Stimulated activated CD4-positive, alpha-beta T cell treated with anti-CD3 and anti-CD28 coated beads, Interleukin-2, amount 100 ng/mL, for 48 hours (primary cell): ENCODE measurements around the gene ARHGEF25.
"Not testable (repeated sequence)": the region's sequence is repeated elsewhere in the genome, so short reads cannot be mapped to it uniquely, and the experiment has no call there.

Source experiments
- DNase-seq, 2 donors: peaks; one replicate each; pipeline ENCODE4 v3.0.0-alpha.2; 2020

ARHGEF25 gene

DNA sequence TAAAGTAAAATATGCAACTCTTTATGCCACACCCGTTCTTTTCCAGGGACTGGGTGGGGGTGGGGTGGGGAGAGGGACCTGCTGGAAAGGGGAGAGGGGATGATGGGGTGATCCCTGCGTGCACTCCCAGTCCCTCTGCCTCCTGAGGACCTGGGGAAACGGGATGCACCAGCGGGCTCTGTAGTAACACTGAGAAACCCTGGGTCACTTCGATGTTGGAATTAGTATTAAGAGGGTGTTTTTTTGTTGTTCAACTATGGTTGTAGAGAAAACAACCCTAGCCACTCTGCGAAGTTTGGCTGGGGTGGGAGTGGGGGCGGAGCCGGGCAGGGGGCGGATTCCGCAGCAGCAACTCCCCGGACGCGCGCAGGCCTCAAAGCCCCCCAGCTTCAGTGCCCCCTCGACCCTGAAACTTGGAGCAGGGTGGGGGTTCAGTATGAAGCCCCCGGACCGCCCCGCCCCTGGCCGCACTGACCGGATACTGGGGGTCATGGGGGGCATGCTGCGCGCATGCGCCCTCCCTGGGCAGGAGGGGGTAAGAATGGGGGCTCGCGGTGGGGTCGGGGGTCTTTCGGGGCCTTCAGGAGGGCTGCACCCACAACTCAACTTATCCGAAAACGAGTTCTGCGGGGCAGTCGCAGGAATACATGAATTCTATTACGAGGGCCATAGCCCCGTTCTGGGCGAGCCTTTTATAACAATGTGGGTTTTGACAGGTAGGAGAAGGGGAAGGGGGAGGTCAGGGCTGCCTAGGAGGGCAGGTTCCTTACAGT, 1.3 kb upstream of the ARHGEF25 start:
- no peak for DNase-seq

DNA sequence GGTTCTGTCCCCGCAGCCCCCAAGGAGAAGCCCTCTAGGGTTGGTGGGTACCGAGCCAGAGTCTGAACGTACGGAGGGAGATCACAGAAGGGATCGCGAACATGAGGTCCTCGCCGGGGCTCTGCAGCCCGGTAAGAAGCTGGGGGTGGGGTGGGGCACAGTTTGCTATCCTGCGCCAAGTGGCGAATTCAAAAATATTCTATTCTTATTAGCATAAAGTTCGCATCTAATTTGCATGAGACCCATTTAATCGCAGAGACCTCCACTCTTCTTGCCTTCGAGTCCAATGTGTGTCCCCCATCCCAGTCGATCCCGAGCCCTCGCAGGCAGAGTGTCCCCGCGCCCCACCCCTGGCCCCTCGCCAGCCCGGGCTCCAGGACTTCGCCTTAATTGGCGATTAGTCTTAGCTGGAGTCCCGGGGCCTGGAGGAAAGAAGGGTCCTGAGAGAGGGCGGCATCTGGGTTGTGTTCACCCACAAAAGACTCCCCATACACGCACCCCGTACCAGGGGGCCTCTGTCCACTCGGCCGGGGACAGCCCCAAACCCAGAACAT, 604 bp upstream of the ARHGEF25 start:
- no peak for DNase-seq

DNA sequence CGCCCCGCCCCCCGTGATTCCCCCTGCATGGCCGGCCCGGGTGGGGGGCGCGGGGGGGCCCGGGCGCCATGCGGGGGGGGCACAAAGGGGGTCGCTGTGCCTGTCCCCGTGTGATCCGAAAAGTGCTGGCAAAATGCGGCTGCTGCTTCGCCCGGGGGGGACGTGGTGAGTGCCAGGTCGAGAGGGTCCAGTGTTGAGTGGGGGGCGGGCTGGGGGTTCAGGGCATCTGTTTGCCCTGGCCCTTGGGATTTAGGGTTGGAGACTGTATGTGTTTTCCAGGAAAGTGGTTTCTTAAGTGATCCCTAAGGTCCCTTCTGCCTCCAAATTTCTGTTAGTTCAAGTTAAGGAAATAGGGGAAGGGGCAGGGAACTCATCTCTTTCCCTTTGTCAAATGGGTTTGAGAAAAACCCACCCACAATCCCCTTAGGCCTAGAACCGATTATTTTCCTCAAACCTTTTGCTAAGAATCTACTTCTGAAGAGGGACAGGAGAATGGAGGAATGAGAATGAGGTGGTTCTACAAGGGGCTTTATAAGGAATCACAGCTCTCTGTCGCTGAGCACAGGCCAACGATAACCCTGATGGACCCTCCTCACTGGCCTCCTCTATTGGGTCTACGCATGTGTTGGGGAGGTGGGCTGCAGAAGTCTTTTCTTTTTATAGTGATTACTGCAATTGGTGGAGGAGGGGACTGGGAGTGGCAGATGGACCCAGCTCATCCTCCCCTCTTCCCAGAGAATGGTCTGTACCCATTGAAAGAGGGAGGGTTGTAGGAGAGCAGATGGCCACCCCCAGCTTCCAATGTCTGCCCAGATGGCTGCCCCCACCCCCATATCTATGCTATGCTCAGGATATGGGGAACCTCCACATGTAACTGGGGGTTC, 834 bp downstream of the ARHGEF25 start:
- DNase-seq, result no peak

DNA sequence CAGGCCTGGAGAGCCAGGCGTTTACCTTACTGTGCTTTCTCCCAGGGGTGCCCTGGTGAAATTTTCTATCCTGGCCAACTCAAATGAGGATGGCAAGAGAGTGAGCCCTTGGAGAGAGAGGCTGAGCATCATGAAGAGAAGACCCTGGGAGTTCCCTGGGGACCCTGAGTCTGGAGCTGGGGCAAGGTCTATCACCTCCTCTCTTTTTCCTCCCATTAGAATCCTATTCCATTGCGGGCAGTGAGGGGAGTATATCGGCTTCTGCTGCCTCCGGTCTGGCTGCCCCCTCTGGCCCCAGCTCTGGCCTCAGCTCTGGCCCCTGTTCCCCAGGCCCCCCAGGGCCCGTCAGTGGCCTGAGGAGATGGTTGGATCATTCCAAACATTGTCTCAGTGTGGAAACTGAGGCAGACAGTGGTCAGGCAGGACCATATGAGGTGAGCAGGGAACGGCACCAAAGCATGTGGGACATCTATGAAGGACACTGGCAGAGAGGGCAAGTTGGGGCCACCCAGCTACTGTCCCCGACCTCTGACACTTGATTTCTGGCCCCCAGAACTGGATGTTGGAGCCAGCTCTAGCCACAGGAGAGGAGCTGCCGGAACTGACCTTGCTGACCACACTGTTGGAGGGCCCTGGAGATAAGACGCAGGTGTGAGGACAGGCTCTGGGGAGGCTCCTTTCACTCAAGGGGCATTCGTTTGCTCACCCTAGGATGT, 1.6 kb downstream of the ARHGEF25 start:
- no peak for DNase-seq

DNA sequence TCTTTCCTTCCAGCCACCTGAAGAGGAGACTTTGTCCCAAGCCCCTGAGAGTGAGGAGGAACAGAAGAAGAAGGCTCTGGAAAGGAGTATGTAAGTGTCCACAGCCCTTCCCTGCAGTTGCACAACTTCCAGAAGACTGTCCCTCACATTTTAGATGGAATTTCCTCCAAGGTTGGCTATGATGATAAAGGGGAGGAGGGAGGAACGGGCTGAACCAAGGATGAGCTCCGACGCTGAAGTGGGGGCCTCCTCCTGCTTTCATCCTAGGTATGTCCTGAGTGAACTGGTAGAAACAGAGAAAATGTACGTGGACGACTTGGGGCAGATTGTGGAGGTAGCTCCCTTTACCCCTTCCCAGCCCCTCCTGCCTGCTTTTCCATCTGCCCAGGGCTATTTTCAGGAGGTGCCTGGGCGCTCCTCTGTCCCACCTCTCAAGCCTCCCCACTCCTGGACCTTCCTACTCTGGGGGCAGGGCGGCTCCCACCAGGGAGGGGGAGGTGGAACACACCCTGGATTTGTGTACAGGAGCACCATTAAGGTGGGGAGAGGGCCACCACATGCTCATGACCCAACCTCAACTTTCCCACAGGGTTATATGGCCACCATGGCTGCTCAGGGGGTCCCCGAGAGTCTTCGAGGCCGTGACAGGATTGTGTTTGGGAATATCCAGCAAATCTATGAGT, 2.3 kb downstream of the ARHGEF25 start:
- DNase-seq, result no peak

DNA sequence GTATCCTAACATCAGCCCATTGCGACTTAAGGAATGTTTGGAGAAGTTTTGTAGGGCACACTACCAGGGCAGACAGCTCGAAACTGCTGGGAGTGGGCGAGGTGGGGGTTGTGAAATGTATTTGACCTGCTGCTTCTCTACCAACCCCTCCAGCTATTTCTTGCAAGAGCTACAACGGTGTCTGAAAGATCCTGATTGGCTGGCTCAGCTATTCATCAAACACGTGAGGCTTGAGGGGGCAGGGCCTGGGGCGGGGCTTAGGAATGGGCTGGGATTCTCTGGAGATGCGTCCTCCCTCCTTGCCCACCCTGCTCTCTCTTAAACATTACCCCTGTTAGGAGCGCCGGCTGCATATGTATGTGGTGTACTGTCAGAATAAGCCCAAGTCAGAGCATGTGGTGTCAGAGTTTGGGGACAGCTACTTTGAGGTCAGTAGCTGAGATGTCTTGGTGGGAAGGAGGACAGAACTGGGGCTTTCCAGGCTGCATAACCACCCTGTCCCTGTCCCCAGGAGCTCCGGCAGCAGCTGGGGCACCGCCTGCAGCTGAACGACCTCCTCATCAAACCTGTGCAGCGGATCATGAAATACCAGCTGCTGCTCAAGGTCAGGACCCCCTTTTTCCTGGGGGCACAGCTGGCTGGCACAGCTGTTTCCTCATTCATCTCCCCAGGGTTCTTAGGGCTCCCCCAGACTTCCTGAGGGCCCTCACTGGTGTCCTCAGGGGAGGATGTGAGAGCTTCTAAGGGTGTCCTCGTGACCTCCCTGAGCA, 3.1 kb downstream of the ARHGEF25 start:
- DNase-seq, result no peak

DNA sequence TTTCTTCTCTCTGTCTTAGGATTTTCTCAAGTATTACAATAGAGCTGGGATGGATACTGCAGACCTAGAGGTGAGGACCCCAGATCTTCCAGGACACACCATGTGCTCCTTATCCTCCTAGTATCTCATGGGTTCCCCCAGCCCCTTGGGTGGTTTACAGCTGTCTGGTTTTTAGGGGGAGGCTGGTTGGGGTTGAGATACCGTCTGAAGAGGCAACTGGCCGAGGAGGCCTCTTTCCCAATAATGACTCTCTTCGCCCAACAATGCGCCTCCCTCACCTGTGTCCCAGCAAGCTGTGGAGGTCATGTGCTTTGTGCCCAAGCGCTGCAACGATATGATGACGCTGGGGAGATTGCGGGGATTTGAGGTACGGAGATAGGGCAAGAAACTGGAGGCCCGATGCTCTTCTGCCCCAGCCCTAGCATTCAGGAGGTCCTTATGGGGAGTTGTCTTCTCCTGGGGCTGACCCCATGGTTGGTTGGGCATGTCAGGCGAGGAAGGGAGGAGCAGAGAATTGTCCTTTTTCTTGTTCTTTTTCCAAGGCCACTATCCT, 3.8 kb downstream of the ARHGEF25 start:
- DNase-seq, result no peak

DNA sequence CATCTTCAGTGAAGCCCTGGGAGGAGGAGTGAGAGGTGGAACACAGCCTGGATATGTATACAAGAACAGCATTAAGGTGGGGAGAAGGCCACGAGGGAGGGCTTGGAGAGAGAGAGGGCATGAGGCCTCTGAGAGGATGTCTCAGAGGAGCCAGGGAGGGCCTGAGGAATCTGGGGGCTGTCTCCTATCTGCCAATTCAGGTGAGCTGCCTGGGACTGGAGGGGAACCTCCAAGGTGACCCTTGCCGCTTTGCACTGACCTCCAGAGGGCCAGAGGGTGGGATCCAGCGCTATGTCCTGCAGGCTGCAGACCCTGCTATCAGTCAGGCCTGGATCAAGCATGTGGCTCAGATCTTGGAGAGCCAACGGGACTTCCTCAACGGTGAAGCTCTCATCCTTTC, 4.4 kb downstream of the ARHGEF25 start:
- no peak for DNase-seq

DNA sequence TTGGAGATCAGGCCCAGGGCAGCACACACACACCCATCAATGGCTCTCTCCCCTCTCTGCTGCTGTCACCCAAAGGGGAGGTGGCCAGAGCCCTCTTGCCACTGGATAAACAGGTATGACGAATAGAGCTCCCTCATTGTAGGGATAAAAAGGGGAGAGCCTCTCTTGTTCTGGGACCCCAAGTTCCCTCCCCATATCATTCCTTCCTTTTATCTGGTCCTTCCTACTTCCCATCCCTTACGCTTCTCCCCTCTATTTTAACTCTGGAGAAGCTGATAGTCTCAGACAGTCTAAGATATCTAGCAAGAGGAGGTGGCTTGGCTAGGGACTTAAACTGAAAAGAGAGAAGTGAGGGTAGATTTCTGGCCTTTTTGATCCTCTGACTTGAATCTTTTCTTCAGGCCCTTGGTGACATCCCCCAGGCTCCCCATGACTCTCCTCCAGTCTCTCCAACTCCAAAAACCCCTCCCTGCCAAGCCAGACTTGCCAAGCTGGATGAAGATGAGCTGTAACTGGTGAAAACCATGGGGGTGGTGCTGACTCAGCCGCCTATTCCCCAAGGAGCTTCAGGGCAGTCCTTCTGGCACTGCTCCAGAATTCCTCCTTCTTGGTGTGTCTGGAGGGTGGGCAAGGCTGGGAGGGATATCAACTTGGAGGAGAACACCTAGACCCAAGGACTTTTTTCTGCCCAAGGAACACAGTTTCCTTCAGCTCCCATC, 5.3 kb downstream of the ARHGEF25 start:
- no peak for DNase-seq

DNA sequence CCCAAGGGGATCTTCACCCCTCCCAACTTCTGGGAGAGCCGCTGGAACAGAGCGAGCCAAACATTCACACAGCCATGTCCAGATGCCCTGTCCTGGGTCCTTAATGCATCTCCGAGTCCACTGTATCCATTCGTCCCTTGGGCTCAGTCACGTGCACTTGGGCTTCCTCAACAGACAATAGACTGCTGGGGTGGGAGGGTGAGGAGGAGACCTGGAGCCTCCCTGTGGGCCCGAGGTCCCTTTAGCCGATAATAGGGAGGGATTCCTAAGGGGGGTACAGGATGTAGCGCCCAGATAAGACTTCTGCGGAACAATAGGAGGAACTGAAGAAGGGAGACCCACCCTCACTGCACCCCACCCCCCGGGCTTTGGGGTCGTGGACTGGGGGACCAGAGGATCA, 6.7 kb downstream of the ARHGEF25 start:
- DNase-seq, result no peak

DNA sequence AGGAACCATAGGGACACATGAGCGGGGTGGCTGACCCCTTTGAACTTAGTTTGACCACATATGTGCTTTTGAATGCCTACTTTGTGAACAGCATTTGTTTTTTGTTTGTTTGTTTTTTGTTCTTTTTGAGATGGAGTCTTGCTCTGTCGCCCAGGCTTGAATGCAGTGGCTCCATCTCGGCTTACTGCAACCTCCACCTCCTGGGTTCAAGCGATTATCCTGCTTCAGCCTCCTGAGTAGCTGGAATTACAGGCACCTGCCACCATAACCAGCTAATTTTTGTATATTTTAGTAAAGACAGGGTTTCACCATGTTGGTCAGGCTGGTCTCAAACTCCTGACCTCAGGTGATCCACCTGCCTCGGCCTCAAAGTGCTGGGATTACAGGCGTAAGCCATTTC, 7.2 kb downstream of the ARHGEF25 start:
- DNase-seq, result not testable (repeated sequence)

DNA sequence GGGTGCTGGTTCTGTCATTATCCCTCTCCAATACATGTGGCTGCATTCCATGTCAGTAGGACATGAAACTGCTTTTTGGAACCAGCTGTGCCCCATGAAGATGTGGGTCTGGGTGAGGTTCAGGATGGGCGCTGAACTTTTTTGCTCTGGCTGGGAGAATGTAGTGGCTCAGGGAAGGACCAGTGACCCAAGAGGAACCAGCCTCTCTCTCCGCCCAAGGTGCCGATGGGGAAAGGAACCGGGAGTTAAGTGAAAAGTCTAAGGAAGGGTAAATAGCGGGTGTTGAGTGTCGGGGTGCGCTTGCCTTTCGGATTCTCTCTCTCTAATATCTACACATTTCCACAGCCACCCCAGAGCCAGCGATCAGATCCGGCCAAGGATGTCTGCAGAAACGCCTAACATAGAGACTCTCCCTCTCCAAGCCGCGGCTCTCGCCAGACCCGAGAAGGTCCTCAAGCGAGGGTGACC, 7.8 kb downstream of the ARHGEF25 start:
- no peak for DNase-seq

DNA sequence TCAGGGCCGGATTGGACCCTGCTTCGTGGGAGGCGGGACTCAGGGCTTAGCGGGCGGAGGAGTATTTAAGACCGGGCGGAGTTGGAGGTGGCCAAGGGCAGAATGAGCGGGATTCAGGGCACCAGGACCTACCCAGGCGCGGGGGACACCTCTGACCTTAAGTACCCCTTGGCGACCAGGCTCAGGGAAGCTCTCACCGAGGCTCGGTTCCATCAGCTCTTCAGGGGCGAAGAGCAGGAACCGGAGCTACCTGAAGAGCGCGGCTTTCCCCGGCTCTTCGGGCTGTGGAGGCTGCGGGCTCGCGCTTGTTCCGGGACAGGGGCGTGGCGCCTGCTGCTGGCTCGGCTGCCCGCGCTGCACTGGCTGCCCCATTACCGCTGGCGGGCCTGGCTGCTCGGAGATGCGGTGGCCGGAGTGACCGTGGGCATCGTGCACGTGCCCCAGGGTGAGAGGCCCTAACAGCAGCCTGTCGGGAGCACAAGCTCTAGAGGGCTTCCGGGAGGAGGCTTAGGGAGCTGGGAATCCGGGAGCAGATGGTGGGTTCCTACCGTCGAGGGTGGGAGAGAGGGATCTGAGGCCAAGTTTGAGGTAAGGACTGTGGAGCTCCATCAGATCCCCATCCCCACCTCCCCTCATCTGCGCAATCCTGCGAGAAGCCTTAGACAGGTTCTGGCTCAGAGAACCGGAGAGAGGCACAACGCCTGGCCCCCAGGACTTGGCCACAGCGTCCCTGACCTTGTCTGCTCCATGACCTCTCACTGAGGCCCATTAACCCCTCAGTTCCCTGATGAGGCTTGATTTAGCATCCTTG, 8.4 kb downstream of the ARHGEF25 start:
- no peak for DNase-seq

DNA sequence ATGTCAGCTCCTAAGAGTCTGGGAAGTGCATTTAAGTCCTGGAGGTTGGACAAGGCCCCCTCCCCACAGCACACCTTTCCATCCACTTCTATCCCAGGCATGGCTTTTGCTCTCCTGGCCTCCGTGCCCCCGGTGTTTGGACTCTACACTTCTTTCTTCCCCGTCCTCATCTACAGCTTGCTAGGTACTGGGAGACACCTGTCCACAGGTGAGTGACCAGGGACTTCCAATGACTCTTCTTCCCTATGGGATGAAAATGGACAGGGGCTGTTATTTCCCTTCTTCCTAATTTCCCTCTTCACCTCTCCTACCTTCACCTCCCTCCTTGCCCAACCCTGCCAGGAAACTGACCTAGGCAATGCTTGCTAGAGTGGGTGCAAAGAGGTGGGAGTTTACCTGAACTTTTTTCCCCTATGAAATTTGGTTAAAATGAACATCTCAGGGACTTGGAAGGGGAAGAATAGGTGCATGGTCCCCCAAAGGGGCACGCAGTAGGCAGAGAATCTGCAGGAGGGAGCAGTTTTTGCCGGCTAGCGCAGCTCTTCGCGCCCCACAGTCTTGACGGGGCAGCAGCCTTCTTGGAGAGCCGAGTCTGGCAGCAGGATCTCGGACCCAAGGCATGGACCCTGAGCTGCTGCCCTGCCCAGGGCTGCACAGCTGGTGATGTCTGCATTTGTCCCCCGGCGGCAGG, 9.2 kb downstream of the ARHGEF25 start:
- no peak for DNase-seq

DNA sequence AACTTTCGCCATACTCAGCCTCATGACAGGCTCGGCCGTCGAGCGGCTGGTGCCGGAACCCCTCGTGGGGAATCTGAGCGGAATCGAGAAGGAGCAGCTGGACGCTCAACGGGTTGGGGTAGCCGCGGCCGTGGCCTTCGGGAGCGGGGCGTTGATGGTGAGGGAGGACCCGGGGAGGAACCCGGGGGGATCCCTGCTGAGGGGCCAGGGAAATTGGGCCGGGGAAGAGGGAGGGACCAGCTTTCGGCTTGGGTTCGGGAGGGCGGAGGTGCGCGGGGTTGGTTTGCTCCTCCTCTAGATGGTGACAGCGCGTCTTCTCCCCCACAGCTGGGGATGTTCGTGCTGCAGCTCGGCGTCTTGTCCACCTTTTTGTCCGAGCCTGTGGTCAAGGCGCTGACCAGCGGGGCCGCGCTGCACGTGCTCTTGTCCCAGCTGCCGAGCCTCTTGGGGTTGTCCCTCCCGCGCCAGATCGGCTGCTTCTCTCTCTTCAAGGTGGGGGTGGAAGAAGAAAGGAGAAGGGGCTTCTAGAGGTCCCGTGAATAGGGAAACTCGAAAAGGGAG, 9.8 kb downstream of the ARHGEF25 start:
- no peak for DNase-seq

DNA sequence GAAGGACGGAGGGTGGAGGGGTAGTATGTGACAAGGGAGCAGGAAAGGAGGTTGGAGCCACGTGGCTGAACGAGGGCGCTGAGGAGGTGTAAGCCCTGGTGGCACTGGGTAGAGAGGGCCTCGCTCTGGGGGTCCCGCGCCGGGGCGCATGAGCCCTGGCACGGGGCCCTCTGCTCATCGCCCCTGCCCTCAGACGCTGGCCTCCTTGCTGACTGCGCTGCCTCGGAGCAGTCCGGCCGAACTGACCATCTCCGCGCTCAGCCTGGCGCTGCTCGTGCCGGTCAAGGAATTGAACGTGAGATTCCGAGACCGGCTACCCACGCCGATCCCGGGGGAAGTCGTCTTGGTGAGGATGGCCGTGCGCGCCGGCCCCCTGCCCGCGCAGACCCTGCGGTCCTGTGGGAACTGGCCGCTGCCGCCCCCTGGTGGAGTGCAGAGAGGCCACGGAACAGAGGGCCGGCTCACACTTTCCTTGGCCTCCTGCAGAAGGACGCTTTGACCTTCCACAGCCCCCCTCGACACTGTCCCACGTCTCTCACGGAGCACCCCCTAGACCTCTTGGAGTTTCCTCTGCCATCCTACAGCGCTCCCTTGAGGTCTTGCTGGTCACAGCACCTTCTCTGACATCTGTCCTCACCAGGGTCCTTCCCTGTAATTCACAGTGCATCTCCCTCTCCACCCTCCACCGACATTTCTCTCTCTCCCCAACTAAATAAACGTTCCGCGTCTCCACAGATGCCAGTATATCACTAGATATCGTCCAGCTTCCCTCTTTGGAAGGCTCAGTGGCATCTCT, 10.5 kb downstream of the ARHGEF25 start:
- DNase-seq, result peak; percentile 58 to 68

DNA sequence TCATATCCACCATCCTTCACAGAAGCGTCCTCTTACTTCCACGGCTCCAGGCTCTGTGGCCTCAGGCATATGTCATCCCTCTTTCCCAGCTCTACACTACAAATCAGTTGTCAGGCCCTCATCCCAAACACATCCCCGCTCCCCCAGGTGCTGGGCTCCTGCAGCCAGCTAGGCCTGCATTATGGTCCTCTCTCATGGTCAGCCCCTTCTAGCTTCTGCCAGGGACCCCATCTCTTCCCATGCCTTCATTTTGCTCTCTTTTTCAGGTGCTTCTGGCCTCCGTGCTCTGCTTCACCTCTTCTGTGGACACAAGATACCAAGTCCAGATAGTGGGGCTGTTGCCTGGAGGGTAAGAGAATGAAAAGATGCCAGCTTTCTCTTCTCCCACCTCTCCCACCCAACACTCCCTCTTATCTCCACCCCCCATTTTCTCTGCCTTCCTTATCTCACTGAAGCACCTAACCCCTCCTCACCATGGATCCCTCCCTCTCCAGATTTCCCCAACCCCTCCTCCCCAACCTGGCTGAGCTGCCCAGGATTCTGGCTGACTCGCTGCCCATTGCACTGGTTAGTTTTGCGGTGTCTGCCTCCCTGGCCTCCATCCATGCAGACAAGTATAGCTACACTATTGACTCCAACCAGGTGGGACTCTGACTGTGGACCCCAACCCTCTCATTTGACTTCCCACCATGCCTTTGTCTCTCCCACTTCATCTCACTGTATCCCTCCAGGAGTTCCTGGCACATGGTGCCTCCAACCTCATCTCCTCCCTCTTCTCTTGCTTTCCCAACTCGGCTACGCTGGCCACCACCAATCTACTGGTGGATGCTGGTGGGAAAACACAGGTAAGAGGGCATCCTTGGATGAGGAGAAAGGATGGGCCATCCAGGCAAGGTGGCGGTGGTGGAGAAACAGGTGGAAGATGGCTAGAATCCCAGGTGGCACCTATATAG, 11.3 kb downstream of the ARHGEF25 start:
- DNase-seq, result no peak
